ENCODE measurements around the gene RPL22L1.

The RPL22L1 gene

GRCh38 chr3:170816341-170816740 lies 53.7 kb downstream of the RPL22L1 start:
- TF ChIP-seq CTCF (IDR thresholded peaks at IDR 0.05; ENCODE audit: low read depth, low read length) = no peak
- DNase-seq (ENCODE audit: extremely low read depth, low read depth) = no peak

- DNase-seq (ENCODE audit: extremely low read depth, low read depth) = no peak
- TF ChIP-seq CTCF (IDR thresholded peaks at IDR 0.05; ENCODE audit: low read depth, low read length) = no peak
These were observed 54.1 kb downstream of the RPL22L1 start for GRCh38 chr3:170815936-170816335.

- DNase-seq (ENCODE audit: extremely low read depth, low read depth) = no peak
These were observed 54.7 kb downstream of the RPL22L1 start for GRCh38 chr3:170815340-170815739.

More at GRCh38 chr3:170815340-170815739, 54.7 kb downstream of the RPL22L1 start:
- TF ChIP-seq CTCF (IDR thresholded peaks at IDR 0.05; ENCODE audit: low read depth, low read length) = no peak
